ENCODE data around the gene FRMD3.

Gene FRMD3

DNA sequence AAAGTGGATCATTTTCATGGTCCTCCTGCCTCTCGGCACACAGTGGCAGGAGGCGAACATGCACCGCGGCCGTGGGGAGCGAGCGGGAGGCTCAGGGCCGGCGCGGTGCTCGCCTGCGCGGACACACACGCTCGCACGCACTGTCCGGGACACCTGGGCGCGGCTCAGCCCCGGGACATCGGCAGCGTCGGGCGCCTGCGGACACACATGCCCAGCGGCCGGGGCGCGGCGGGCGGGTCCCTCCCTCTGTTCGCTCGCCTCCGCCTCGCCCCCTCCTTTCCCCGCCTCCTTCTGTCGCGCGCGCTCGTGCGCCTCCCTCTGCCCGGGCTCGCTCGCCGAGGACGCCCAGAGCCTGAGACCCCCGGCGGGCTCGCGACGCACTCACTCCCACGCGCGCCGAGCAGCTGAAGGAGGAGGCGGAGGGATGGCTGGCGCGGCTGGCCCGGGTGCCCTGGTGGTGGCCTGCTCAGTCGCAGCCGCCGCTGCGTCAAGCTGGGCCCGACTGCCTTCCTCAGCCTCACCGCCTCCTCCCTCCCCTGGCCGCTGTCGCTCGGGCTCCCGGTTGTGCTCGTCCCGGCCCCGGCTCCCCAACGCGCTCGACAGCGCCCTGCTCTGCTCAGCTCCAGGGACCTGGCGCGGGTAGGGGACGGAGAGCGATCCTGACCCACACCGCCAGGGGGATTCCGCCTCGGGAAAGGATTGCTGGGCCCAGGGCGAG, at the start of gene FRMD3:
Gene FRMD3, minus strand, starts transcription at position 230 of the 718 bp plus-strand sequence. Its CDS starts 170 bp downstream, at position 60.
- no peak for DNase-seq

GRCh38 chr9:83584995-83585394, 46.8 kb upstream of the FRMD3 start:
- no peak for DNase-seq

GRCh38 chr9:83583151-83584014, 45.2 kb upstream of the FRMD3 start:
- DNase-seq, result peak; percentile 24

DNA sequence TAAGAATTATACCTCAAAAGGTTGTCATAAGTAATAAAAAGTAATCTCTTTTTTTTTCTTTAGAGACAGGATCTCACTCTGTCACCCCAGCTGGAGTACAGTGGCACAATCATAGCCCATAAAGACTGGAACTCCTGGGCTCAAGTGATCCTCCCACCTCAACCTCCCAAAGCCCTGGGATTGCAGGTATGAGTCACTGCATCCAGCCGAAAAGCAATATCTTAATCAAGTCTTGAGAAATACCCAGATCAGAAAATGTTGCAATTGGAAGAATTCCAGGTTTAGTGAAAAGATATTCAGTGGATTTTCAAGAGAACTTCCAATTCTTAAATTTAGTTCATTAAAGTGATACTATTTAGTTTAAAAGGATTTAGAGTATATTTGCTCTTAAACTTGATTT, 43.8 kb upstream of the FRMD3 start:
- DNase-seq, result no peak

- no peak for DNase-seq
Measured at GRCh38 chr9:83574482-83574881, 36.3 kb upstream of the FRMD3 start.

GRCh38 chr9:83572524-83572923, 34.3 kb upstream of the FRMD3 start:
- no peak for DNase-seq

DNA sequence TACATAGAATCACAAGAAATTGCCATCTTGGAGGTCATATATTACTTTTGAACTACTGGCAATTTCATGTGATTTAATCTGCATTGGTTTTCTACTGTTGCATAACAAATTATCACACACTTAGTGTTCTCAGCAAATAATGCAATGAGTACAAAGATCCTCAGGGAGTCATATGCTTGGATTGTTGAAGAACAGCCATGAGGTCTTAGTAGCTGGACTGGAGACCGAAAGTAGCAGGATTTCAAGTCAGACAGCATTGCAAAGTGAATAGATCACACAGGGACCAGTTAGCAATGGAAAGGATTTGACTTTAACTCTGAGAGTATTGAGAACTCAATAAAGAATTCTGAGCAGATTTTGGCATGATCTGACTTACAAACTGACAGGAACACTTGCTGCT, 32.2 kb upstream of the FRMD3 start:
- no peak for DNase-seq

DNA sequence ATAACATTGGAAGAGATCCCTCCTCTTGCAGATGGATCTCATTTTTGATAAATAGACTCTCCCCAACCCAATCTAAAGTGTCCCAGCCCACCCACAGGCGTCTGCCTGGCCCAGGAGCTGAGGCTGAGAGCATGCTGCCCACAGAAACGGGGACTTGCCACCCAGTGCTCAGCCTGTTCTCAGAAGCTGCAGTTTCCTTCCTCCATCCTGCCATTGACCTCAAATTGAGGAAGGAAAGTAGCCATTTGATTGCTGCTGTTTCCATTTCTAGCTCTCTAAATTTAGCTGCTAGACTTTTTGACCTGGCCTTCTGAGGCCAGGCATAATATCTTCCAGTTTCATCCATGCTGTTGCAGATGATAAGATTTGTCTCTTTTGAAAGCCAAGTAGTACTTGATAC, 31.1 kb upstream of the FRMD3 start:
- DNase-seq, result no peak

DNA sequence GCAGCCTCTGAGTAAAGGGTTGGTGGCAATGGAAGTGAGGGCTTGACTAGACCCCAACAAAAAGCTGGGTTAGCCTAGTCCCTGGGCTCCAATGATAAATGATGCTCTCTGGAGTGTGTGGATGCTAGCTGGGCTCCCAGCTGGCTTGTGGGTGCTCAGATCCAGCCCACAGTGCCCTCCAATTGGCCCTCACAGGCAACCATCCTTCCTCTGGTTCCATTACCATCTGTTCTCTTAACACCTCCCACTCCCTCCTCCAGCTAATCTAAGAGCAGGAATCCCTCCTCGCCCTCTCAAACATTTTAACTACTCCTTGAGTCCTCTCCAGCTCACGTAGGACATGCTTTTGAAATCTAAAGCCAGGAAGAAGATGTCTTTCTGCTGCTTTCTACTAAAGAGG, 25.2 kb upstream of the FRMD3 start:
- DNase-seq, result no peak

DNA sequence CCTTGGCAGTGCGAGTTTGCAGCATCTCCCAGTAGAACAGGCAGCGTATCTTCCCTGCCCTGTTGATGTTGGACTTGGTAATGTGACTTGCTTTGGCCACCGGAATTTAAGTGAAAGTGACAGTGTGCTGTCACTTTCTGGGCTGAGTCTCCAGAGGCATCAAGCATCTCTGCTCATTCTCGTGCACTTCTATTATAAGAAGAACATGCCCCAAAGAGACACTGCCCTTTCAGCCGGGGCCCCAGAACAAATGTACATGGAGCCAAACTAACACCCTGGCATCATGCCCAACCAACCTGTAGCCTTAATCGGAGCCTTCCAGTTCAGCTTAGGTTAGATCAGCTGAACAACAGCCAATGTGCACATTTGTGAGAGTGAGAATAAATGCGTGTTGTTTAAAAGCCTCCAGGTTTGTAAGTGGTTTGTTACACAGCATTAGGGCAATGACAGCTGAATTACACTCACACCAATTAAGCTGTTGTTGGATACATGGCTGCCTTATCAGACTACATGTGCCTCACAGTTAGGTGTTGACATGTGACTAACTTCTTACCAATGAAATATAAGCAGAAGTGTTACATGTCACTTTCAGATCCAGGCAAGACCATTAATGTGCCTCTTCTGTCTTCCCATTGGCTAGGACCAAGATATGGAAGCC, 22.1 kb upstream of the FRMD3 start:
- no peak for DNase-seq

- no peak for DNase-seq
Measured at GRCh38 chr9:83557771-83558170, 19.6 kb upstream of the FRMD3 start.

GRCh38 chr9:83557317-83557716, 19.1 kb upstream of the FRMD3 start:
- DNase-seq, result no peak

DNA sequence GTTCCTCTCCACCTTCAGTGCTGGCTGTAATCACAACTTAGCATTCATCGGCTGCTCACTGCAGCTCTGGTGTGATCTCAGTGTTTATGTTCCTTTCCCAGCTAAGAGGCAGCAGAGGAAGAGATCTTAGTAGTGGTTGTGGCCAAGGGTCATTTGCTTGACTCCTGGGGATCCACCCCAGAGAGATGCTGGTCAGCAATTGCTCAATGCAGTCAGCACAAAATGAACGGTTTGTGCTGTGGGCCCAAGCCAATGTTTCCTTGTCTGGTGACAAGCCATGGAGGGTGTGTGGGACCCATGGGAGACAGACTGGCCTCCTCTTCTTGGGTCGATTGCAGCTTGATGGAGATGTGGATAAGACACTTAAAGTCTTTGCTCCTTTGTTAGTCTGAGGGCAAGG, 16.1 kb upstream of the FRMD3 start:
- no peak for DNase-seq

DNA sequence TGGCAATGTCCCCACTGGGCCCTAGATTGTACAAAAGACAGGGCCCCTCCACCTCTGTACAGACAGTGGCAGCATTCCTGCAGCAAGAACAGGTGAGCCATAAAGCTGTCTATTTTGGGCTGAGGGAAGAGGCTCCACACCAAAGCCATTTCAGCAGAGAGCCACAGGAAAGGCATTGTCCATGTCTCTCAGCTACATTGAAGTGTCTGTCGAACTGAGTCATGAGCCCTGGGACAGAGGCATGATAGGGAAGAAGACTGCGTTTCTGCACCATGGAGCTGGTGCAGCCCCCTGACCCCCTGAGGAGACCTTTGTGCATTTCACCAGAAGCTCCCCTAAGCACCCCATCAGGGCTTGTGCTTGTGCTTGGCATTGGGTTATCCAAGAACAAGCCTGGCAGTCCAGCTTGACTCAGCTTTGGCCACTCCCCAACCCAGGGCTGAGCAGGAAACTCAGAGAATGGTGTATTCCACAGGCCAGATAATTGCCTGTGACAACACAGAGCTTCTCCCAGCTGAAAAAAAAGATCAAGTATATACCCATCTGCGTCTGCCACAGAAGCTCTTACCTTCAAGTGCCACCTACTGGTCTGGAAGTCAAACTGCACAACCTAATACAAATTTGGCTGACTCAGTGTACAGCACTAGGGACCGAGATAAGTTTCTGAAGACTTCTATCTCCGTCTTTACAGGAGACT, 5.9 kb upstream of the FRMD3 start:
- DNase-seq, result no peak

GRCh38 chr9:83538890-83539238, 663 bp upstream of the FRMD3 start:
- DNase-seq, result no peak

GRCh38 chr9:83537331-83538171, 650 bp downstream of the FRMD3 start:
- no peak for DNase-seq

GRCh38 chr9:83536332-83536731, 1.9 kb downstream of the FRMD3 start:
- no peak for DNase-seq

DNA sequence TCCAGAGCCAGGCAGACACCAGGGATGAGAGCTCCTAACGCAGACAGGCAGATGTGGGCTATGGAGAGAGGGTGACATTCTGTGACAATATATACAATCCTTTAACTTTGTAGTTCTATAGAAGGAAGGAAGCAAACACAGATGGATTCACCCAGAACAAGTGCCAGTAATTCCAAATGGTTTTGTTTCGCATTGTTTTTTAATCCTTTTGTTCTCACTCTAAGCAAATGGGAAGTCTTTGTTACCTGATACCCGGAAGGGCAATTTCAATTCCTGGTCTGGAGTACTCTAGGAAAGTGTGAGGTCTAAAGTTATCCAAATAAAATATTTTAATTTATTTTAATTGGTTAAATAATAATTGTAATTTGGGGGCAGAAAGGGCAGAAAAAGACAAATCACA, 2.5 kb downstream of the FRMD3 start:
- DNase-seq, result no peak

DNA sequence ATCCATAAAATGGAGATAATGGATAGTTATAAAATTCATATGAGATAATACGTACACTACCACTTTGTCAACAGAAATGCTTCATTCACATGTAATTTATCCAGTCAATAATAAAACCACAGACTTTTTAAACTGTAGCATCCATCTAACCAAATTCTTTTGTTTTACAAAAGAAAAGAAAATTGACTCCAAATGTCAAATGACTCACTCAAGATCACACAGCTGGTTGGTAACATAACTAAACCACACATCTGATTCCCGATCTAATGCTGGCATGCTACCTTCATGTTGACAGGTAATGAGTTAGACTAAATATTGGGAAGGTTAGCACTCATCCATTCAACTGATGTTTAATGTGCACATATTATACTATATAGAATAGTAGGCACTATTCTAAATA, 4.9 kb downstream of the FRMD3 start:
- no peak for DNase-seq

GRCh38 chr9:83526901-83527300, 11.3 kb downstream of the FRMD3 start:
- no peak for DNase-seq

- no peak for DNase-seq
Measured at GRCh38 chr9:83526211-83526610, 12.0 kb downstream of the FRMD3 start.

GRCh38 chr9:83523684-83524083, 14.5 kb downstream of the FRMD3 start:
- DNase-seq, result no peak
